IMR-90 (cell line): ENCODE results near the gene JPT1. TPM values are rescaled to one million over a fixed set of nuclear protein-coding genes. Genes with fewer than 3 reads are reported as not detected.

Experiments
- ATAC-seq: fragments of 200-7000 bp; cut with Tn5 transposase; 2 replicates; pipeline ENCODE4 v1.9.1; 2020; ENCODE audit warnings: low read depth, mild to moderate bottlenecking, moderate library complexity
- BruUV-seq: library from RNA; stranded (reverse); fragments of 400-500 nt; replicated peaks from 2 replicates; lab custom pipeline; 2021; lab: Mats Ljungman, UMichigan
- CTCF ChIA-PET: fragments of 300-600 bp; formaldehyde crosslinking; extraction: SDS; loops from one replicate; lab custom pipeline; 2021; ENCODE audit warnings: antibody characterized with exemption; lab: Yijun Ruan, JAX
- POLR2A ChIA-PET: fragments of 300-600 bp; sonication (Branson Sonifier 250); formaldehyde crosslinking; loops from one replicate; lab custom pipeline; 2022; ENCODE audit warnings: antibody characterized with exemption; ENCODE audit not compliant: unreplicated experiment; lab: Charles Lee
- DNase-seq: peaks from one replicate; pipeline ENCODE4 v3.0.0; 2013
- H2AFZ ChIP-seq: replicated peaks from 2 replicates; pipeline ENCODE3; 2013; ENCODE audit warnings: low read length, mild to moderate bottlenecking; ENCODE audit not compliant: poor library complexity
- H2AK5ac ChIP-seq: 2 replicates; pipeline ENCODE4 v1.6.1; 2013; ENCODE audit warnings: low read depth, low read length, inconsistent platforms
- H2AK9ac ChIP-seq: replicated peaks from 2 replicates; pipeline ENCODE3; 2013; ENCODE audit warnings: mild to moderate bottlenecking, low read depth, low read length, moderate library complexity; ENCODE audit not compliant: poor library complexity
- H2BK120ac ChIP-seq: 2 replicates; pipeline ENCODE4 v1.6.1; 2013; ENCODE audit warnings: low read depth, low read length, inconsistent platforms
- H2BK15ac ChIP-seq: 3 replicates; pipeline ENCODE4 v1.6.1; 2013; ENCODE audit warnings: low read depth, low read length, inconsistent platforms
- H2BK20ac ChIP-seq: 2 replicates; pipeline ENCODE4 v1.6.1; 2013; ENCODE audit warnings: low read depth, mild to moderate bottlenecking, inconsistent platforms, low read length, moderate library complexity
- H2BK5ac ChIP-seq: 2 replicates; pipeline ENCODE4 v1.6.1; 2013; ENCODE audit warnings: mild to moderate bottlenecking, low read depth, low read length, inconsistent platforms; ENCODE audit not compliant: poor library complexity, severe bottlenecking
- H3K14ac ChIP-seq: replicated peaks from 2 replicates; pipeline ENCODE4 v1.6.1; 2013; ENCODE audit warnings: low read depth, low read length, inconsistent platforms
- H3K18ac ChIP-seq: 2 replicates; pipeline ENCODE4 v1.6.1; 2013; ENCODE audit warnings: low read depth, low read length, control low read depth
- H3K23ac ChIP-seq: 2 replicates; pipeline ENCODE4 v1.6.1; 2013; ENCODE audit warnings: low read depth, low read length, inconsistent platforms
- H3K27ac ChIP-seq: 2 replicates; pipeline ENCODE4 v1.5.1; 2013; ENCODE audit warnings: mild to moderate bottlenecking, control low read depth, low read length; ENCODE audit not compliant: insufficient read depth
- H3K27me3 ChIP-seq: 2 replicates; pipeline ENCODE4 v1.6.1; 2013; ENCODE audit warnings: low read length; ENCODE audit not compliant: control insufficient read depth, insufficient read depth
- H3K36me3 ChIP-seq: 2 replicates; pipeline ENCODE4 v1.6.1; 2013; ENCODE audit warnings: low read length, mixed read lengths; ENCODE audit not compliant: control insufficient read depth, insufficient read depth
- H3K4ac ChIP-seq: 2 replicates; pipeline ENCODE4 v1.6.1; 2013; ENCODE audit warnings: low read depth, low read length, inconsistent platforms
- H3K4me1 ChIP-seq: 2 replicates; pipeline ENCODE4 v1.6.1; 2013; ENCODE audit warnings: low read length, mixed read lengths; ENCODE audit not compliant: control insufficient read depth, insufficient read depth
- H3K4me2 ChIP-seq: 2 replicates; pipeline ENCODE4 v1.6.1; 2013; ENCODE audit warnings: low read depth, mild to moderate bottlenecking, control low read depth, low read length, moderate library complexity
- H3K4me3 ChIP-seq: 2 replicates; pipeline ENCODE4 v1.5.1; 2013; ENCODE audit warnings: low read depth, mild to moderate bottlenecking, control low read depth, low read length, moderate library complexity; ENCODE audit not compliant: insufficient read depth
- H3K56ac ChIP-seq: 2 replicates; pipeline ENCODE4 v1.6.1; 2013; ENCODE audit warnings: low read length, inconsistent platforms; ENCODE audit not compliant: insufficient read depth; ENCODE audit errors: extremely low read depth
- H3K79me1 ChIP-seq, 2 experiments: 2 replicates each; pipeline ENCODE4 v1.6.1; 2013; ENCODE audit warnings: low read length in 2 of 2, inconsistent platforms in 1 of 2, low read depth in 1 of 2
- H3K9ac ChIP-seq: 2 replicates; pipeline ENCODE4 v1.6.1; 2013; ENCODE audit warnings: low read depth, low read length, control low read depth
- H3K9me1 ChIP-seq: 2 replicates; pipeline ENCODE4 v1.6.1; 2013; ENCODE audit warnings: low read length, inconsistent platforms; ENCODE audit not compliant: insufficient read depth
- H3K9me3 ChIP-seq: 2 replicates; pipeline ENCODE4 v1.6.1; 2013; ENCODE audit warnings: low read length; ENCODE audit not compliant: control insufficient read depth, insufficient read depth
- H4K20me1 ChIP-seq: 2 replicates; pipeline ENCODE4 v1.6.1; 2013; ENCODE audit warnings: low read length, inconsistent platforms; ENCODE audit not compliant: insufficient read depth
- H4K5ac ChIP-seq: 2 replicates; pipeline ENCODE4 v1.6.1; 2013; ENCODE audit warnings: mild to moderate bottlenecking, low read depth, low read length, control low read depth
- H4K8ac ChIP-seq, 2 experiments: 2 replicates each; pipeline ENCODE4 v1.6.1; 2013; ENCODE audit warnings: low read depth in 2 of 2, low read length in 2 of 2, control low read depth in 1 of 2, inconsistent platforms in 1 of 2
- H4K91ac ChIP-seq: 2 replicates; pipeline ENCODE4 v1.6.1; 2013; ENCODE audit warnings: low read depth, low read length, inconsistent platforms; ENCODE audit not compliant: insufficient read depth
- BHLHE40 ChIP-seq: fragments of 150-350 bp; IDR thresholded peaks from 2 replicates; pipeline ENCODE4 v1.6.1; 2016; ENCODE audit warnings: mild to moderate bottlenecking, low read depth, low read length
- CHD1 ChIP-seq: IDR thresholded peaks from 2 replicates; pipeline ENCODE4 v1.6.1; 2012; ENCODE audit warnings: low read depth, low read length, improper control_type of control experiment
- CTCF ChIP-seq: conservative IDR thresholded peaks from 2 replicates; pipeline ENCODE4 v1.5.1; 2012; ENCODE audit warnings: mild to moderate bottlenecking, low read depth, low read length, improper control_type of control experiment
- ELK1 ChIP-seq: fragments of 150-350 bp; IDR thresholded peaks from 2 replicates; pipeline ENCODE4 v1.6.1; 2016; ENCODE audit warnings: low read depth, mild to moderate bottlenecking, low read length, moderate library complexity, borderline replicate concordance
- FOS ChIP-seq: fragments of 150-350 bp; IDR thresholded peaks from 2 replicates; pipeline ENCODE4 v1.6.1; 2016; ENCODE audit warnings: low read depth, low read length
- MAFK ChIP-seq: IDR thresholded peaks from 2 replicates; pipeline ENCODE4 v1.6.1; 2012; ENCODE audit warnings: low read depth, low read length, improper control_type of control experiment
- MAZ ChIP-seq: IDR thresholded peaks from 2 replicates; pipeline ENCODE4 v1.6.1; 2012; ENCODE audit warnings: low read depth, mild to moderate bottlenecking, low read length, improper control_type of control experiment, moderate library complexity, borderline replicate concordance
- MXI1 ChIP-seq: IDR thresholded peaks from 2 replicates; pipeline ENCODE4 v1.6.1; 2012; ENCODE audit warnings: low read depth, mild to moderate bottlenecking, low read length, moderate library complexity, borderline replicate concordance
- NFE2L2 ChIP-seq: fragments of 150-350 bp; IDR thresholded peaks from 2 replicates; pipeline ENCODE4 v1.6.1; 2016; ENCODE audit warnings: low read depth, mild to moderate bottlenecking, low read length
- POLR2A ChIP-seq: IDR thresholded peaks from 2 replicates; pipeline ENCODE4 v1.6.1; 2012; ENCODE audit warnings: mild to moderate bottlenecking, low read depth, low read length
- RCOR1 ChIP-seq: IDR thresholded peaks from 2 replicates; pipeline ENCODE4 v1.6.1; 2012; ENCODE audit warnings: mild to moderate bottlenecking, low read length, improper control_type of control experiment; ENCODE audit not compliant: insufficient replicate concordance
- SMC3 ChIP-seq: fragments of 150-350 bp; IDR thresholded peaks from 2 replicates; pipeline ENCODE4 v1.6.1; 2016; ENCODE audit warnings: low read depth, mild to moderate bottlenecking, antibody characterized with exemption, low read length, moderate library complexity
- WGBS, 2 experiments: methylation state at CpG; one replicate each; pipeline versions ENCODE4 v1.1.5 to v1.1.7; 2013; ENCODE audit warnings: missing lambda C conversion rate in 2 of 2; ENCODE audit not compliant: insufficient read length in 1 of 2; ENCODE audit errors: extremely low coverage in 2 of 2; 5-methylcytosine and 5-hydroxymethylcytosine counted together
- dilution Hi-C: fragments of 300-500 bp; cut with HindIII; formaldehyde crosslinking; loops from one replicate; pipeline ENCODE4 v1.14.3; 2018; ENCODE audit warnings: low sequenced_read_pairs; ENCODE audit not compliant: unreplicated experiment
- in situ Hi-C: fragments of 300-500 bp; cut with MboI; formaldehyde crosslinking; loops from 3 replicates; pipeline ENCODE4 v1.14.3; 2019; ENCODE audit warnings: low sequenced_read_pairs, inconsistent platforms, mixed read lengths
- intact Hi-C: fragments of 100-400 bp; cut with micrococcal nuclease; formaldehyde crosslinking; loops from 2 replicates; pipeline ENCODE4 v1.10.0; 2022
- polyA plus RNA-seq, 3 experiments: library from polyadenylated mRNA; depleted of rRNA; stranded (reverse); fragments of >200 nt; gene quantifications; 2 replicates each; pipeline ENCODE4 v1.2.3, GENCODE V29; 2012; ENCODE audit warnings: low replicate concordance in 1 of 3
- total RNA-seq: library from RNA; depleted of rRNA; stranded (reverse); fragments of >200 nt; gene quantifications from 2 replicates; pipeline ENCODE4 v1.2.3, GENCODE V29; 2012
- TF ChIP-seq, protein P1 (sequence below): fragments of 150-350 bp; IDR thresholded peaks from 2 replicates; pipeline ENCODE4 v1.6.1; 2017; ENCODE audit warnings: mild to moderate bottlenecking, antibody characterized with exemption, low read length, low read depth

JPT1 gene
- total and polyA plus RNA-seq, 2 of the 4 experiments (the other 2 are of a cell fraction): 118 to 272 TPM

- CTCF ChIA-PET: interaction anchor here (1.6 kb wide), 1 partner anchor 55 kb away, joined by 4 read pairs; no protein-coding TSS in a partner anchor
Observed at GRCh38 chr17:75133001-75133400, 21.3 kb downstream of the JPT1 start.

More at GRCh38 chr17:75133001-75133400, 21.3 kb downstream of the JPT1 start:
- H2AK5ac ChIP-seq: no peak overlapping the region
- peaks cover 23% of the 10 kb centered on the region for H3K36me3 ChIP-seq
- H2BK15ac ChIP-seq: no peak overlapping the region
- no peak overlapping the region for H2BK120ac ChIP-seq
- H3K18ac ChIP-seq: no peak overlapping the region
- H3K27ac ChIP-seq: no peak overlapping the region
- no peaks in the 10 kb centered on the region; the same call in 1 of the 2 replicates for H3K4me1 ChIP-seq
- ATAC-seq (no peak), DNase-seq (no peak)
- dilution Hi-C loops (no loop called here), in situ Hi-C loops (no loop called here), intact Hi-C loops (no loop called here)
- H3K23ac ChIP-seq: peak overlapping the region; percentile 61
- peak overlapping the region; percentile 65 for H2AK9ac ChIP-seq
- no peak overlapping the region for H3K4me3 ChIP-seq
- peaks cover 9% of the 10 kb centered on the region; the same call in 1 of the 2 replicates for H3K9me1 ChIP-seq
- H2AFZ ChIP-seq: no peak overlapping the region
- no peak overlapping the region for H3K56ac ChIP-seq
- H4K91ac ChIP-seq: no peak overlapping the region
- H2BK5ac ChIP-seq: no peak overlapping the region
- no peak overlapping the region for H3K14ac ChIP-seq
- no peak overlapping the region for H4K5ac ChIP-seq
- H4K20me1 ChIP-seq: peaks cover 8% of the 10 kb centered on the region; the same call in 1 of the 2 replicates
- WGBS, 2 experiments: no CpG with 5 or more reads among the region's 3 CpGs
- no peak overlapping the region for H4K8ac ChIP-seq
- BruUV-seq: no TSS peak
- H3K9ac ChIP-seq: no peak overlapping the region
- no peak overlapping the region for H3K4ac ChIP-seq
- no peak overlapping the region for H3K4me2 ChIP-seq
- H2BK20ac ChIP-seq: no peak overlapping the region
- POLR2A ChIA-PET: interaction anchor here (0.7 kb wide), 1 partner anchor 84 kb away, joined by 16 read pairs; no protein-coding TSS in a partner anchor
- TF ChIP-seq MXI1 (no peak), CTCF (no peak), NFE2L2 (no peak), ELK1 (no peak), CHD1 (no peak), SMC3 (no peak), BHLHE40 (no peak), MAZ (no peak), FOS (no peak), RCOR1 (no peak), POLR2A (no peak), MAFK (no peak)
- TF ChIP-seq, protein P1, sequence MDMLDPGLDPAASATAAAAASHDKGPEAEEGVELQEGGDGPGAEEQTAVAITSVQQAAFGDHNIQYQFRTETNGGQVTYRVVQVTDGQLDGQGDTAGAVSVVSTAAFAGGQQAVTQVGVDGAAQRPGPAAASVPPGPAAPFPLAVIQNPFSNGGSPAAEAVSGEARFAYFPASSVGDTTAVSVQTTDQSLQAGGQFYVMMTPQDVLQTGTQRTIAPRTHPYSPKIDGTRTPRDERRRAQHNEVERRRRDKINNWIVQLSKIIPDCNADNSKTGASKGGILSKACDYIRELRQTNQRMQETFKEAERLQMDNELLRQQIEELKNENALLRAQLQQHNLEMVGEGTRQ: no peak
- H3K79me1 ChIP-seq: peaks cover 20 to 60% of the 10 kb centered on the region in 2 experiments
- H3K27me3 ChIP-seq: no peaks in the 10 kb centered on the region
- no peaks in the 10 kb centered on the region for H3K9me3 ChIP-seq
